Measurements from ENCODE around the gene FSTL5. TPM values are rescaled to one million over a fixed set of nuclear protein-coding genes. Genes with fewer than 3 reads are reported as not detected.
"Not testable (repeated sequence)": the region's sequence is repeated elsewhere in the genome, so short reads cannot be mapped to it uniquely, and the experiment has no call there.

FSTL5 gene
- total and polyA plus RNA-seq, 5 donors: 0.02 TPM; not detected in 4

GRCh38 chr4:161767116-161767515 lies 396.7 kb downstream of the FSTL5 start:
- Histone ChIP-seq H3K27me3 (ENCODE audit: control insufficient read depth, insufficient read depth) (no peaks in the 10 kb centered on the region), H3K4me1 (ENCODE audit: control insufficient read depth, insufficient read depth, low read length) (no peaks in the 10 kb centered on the region), H3K27ac (ENCODE audit: low read length) (no peak overlapping the region), H3K4me3 (ENCODE audit: low read length) (no peak overlapping the region), H3K9me3 (ENCODE audit: control insufficient read depth, low read length) (no peaks in the 10 kb centered on the region)
- DNase-seq (no peak), ATAC-seq (no peak)
- intact Hi-C loops (cut with DNase I): no loop called here
- WGBS: 61% methylated on average over 5 of the region's 5 CpGs

- WGBS: 63% methylated on average over 1 of the region's 1 CpG
- Histone ChIP-seq H3K27me3 (ENCODE audit: control insufficient read depth, insufficient read depth) (no peaks in the 10 kb centered on the region), H3K4me1 (ENCODE audit: control insufficient read depth, insufficient read depth, low read length) (no peaks in the 10 kb centered on the region), H3K9me3 (ENCODE audit: control insufficient read depth, low read length) (no peaks in the 10 kb centered on the region), H3K4me3 (ENCODE audit: low read length) (no peak overlapping the region), H3K27ac (ENCODE audit: low read length) (no peak overlapping the region)
- no peak for DNase-seq
- no peak for ATAC-seq
- intact Hi-C loops (cut with DNase I): no loop called here
Measured at GRCh38 chr4:161762796-161763195, 401.0 kb downstream of the FSTL5 start.

- no peak overlapping the region for H3K27ac ChIP-seq (ENCODE audit: low read length)
Measured at GRCh38 chr4:161760008-161760407, 403.8 kb downstream of the FSTL5 start.

GRCh38 chr4:161758412-161758811 lies 405.4 kb downstream of the FSTL5 start:
- H3K4me1 ChIP-seq (ENCODE audit: control insufficient read depth, insufficient read depth, low read length); H3K27ac ChIP-seq (ENCODE audit: low read length); H3K9me3 ChIP-seq (ENCODE audit: control insufficient read depth, low read length); intact Hi-C loops (cut with DNase I); H3K4me3 ChIP-seq (ENCODE audit: low read length); ATAC-seq; DNase-seq; H3K27me3 ChIP-seq (ENCODE audit: control insufficient read depth, insufficient read depth): not testable (repeated sequence)
- 94% methylated on average over 9 of the region's 9 CpGs for WGBS

More at GRCh38 chr4:161760008-161760407, 403.8 kb downstream of the FSTL5 start:
- Histone ChIP-seq H3K4me3 (ENCODE audit: low read length) (no peak overlapping the region), H3K4me1 (ENCODE audit: control insufficient read depth, insufficient read depth, low read length) (no peaks in the 10 kb centered on the region), H3K9me3 (ENCODE audit: control insufficient read depth, low read length) (no peaks in the 10 kb centered on the region), H3K27me3 (ENCODE audit: control insufficient read depth, insufficient read depth) (no peaks in the 10 kb centered on the region)
- ATAC-seq (no peak), DNase-seq (no peak)
- intact Hi-C loops (cut with DNase I): no loop called here
- 82% methylated on average over 3 of the region's 3 CpGs for WGBS

GRCh38 chr4:161728929-161729328 lies 434.9 kb downstream of the FSTL5 start:
- no peaks in the 10 kb centered on the region for H3K27me3 ChIP-seq (ENCODE audit: control insufficient read depth, insufficient read depth)
- 70% methylated on average over 2 of the region's 2 CpGs for WGBS
- intact Hi-C loops (cut with DNase I): no loop called here
- DNase-seq (no peak), ATAC-seq (no peak)
- H3K4me3 ChIP-seq (ENCODE audit: low read length): no peak overlapping the region
- H3K27ac ChIP-seq (ENCODE audit: low read length): no peak overlapping the region
- H3K9me3 ChIP-seq (ENCODE audit: control insufficient read depth, low read length): no peaks in the 10 kb centered on the region
- H3K4me1 ChIP-seq (ENCODE audit: control insufficient read depth, insufficient read depth, low read length): no peaks in the 10 kb centered on the region

- intact Hi-C loops (cut with DNase I): no loop called here
- ATAC-seq: no peak
- Histone ChIP-seq H3K4me1 (ENCODE audit: control insufficient read depth, insufficient read depth, low read length) (no peaks in the 10 kb centered on the region), H3K9me3 (ENCODE audit: control insufficient read depth, low read length) (no peaks in the 10 kb centered on the region), H3K27ac (ENCODE audit: low read length) (no peak overlapping the region), H3K4me3 (ENCODE audit: low read length) (no peak overlapping the region), H3K27me3 (ENCODE audit: control insufficient read depth, insufficient read depth) (no peaks in the 10 kb centered on the region)
- no peak for DNase-seq
Measured at GRCh38 chr4:161721947-161722346, 441.9 kb downstream of the FSTL5 start.

- DNase-seq (no peak), ATAC-seq (no peak)
- intact Hi-C loops (cut with DNase I): no loop called here
- H3K27me3 ChIP-seq (ENCODE audit: control insufficient read depth, insufficient read depth): no peaks in the 10 kb centered on the region
- no peak overlapping the region for H3K4me3 ChIP-seq (ENCODE audit: low read length)
- no peaks in the 10 kb centered on the region for H3K4me1 ChIP-seq (ENCODE audit: control insufficient read depth, insufficient read depth, low read length)
- no peak overlapping the region for H3K27ac ChIP-seq (ENCODE audit: low read length)
- 69% methylated on average over 1 of the region's 1 CpG for WGBS
- H3K9me3 ChIP-seq (ENCODE audit: control insufficient read depth, low read length): no peaks in the 10 kb centered on the region
Measured at GRCh38 chr4:161717084-161717483, 446.7 kb downstream of the FSTL5 start.

- intact Hi-C loops (cut with DNase I): no loop called here
- Histone ChIP-seq H3K27me3 (ENCODE audit: control insufficient read depth, insufficient read depth) (no peaks in the 10 kb centered on the region), H3K4me3 (ENCODE audit: low read length) (no peak overlapping the region), H3K9me3 (ENCODE audit: control insufficient read depth, low read length) (no peaks in the 10 kb centered on the region), H3K27ac (ENCODE audit: low read length) (no peak overlapping the region), H3K4me1 (ENCODE audit: control insufficient read depth, insufficient read depth, low read length) (no peaks in the 10 kb centered on the region)
- no peak for ATAC-seq
- WGBS: 44% methylated on average over 1 of the region's 1 CpG
- no peak for DNase-seq
Measured at GRCh38 chr4:161714931-161715330, 448.9 kb downstream of the FSTL5 start.

- H3K4me3 ChIP-seq (ENCODE audit: low read length): no peak overlapping the region
- H3K27me3 ChIP-seq (ENCODE audit: control insufficient read depth, insufficient read depth): no peaks in the 10 kb centered on the region
- ATAC-seq: no peak
- no peaks in the 10 kb centered on the region for H3K9me3 ChIP-seq (ENCODE audit: control insufficient read depth, low read length)
- intact Hi-C loops (cut with DNase I): no loop called here
- H3K4me1 ChIP-seq (ENCODE audit: control insufficient read depth, insufficient read depth, low read length): no peaks in the 10 kb centered on the region
- no peak for DNase-seq
- no peak overlapping the region for H3K27ac ChIP-seq (ENCODE audit: low read length)
- 70% methylated on average over 2 of the region's 2 CpGs for WGBS
Measured at GRCh38 chr4:161714022-161714751, 449.6 kb downstream of the FSTL5 start.

- Histone ChIP-seq H3K4me3 (ENCODE audit: low read length) (no peak overlapping the region), H3K4me1 (ENCODE audit: control insufficient read depth, insufficient read depth, low read length) (no peaks in the 10 kb centered on the region), H3K9me3 (ENCODE audit: control insufficient read depth, low read length) (no peaks in the 10 kb centered on the region), H3K27me3 (ENCODE audit: control insufficient read depth, insufficient read depth) (no peaks in the 10 kb centered on the region), H3K27ac (ENCODE audit: low read length) (no peak overlapping the region)
- intact Hi-C loops (cut with DNase I): no loop called here
- 32% methylated on average over 3 of the region's 3 CpGs for whole genome bisulfite sequencing
- no peak for DNase-seq
- ATAC-seq: no peak
Measured at GRCh38 chr4:161704653-161705052, 459.1 kb downstream of the FSTL5 start.

GRCh38 chr4:161704040-161704439 lies 459.8 kb downstream of the FSTL5 start:
- no peak for ATAC-seq
- H3K27ac ChIP-seq (ENCODE audit: low read length): no peak overlapping the region
- H3K9me3 ChIP-seq (ENCODE audit: control insufficient read depth, low read length): no peaks in the 10 kb centered on the region
- no peak overlapping the region for H3K4me3 ChIP-seq (ENCODE audit: low read length)
- DNase-seq: no peak
- 61% methylated on average over 4 of the region's 4 CpGs for WGBS
- no peaks in the 10 kb centered on the region for H3K4me1 ChIP-seq (ENCODE audit: control insufficient read depth, insufficient read depth, low read length)
- no peaks in the 10 kb centered on the region for H3K27me3 ChIP-seq (ENCODE audit: control insufficient read depth, insufficient read depth)
- intact Hi-C loops (cut with DNase I): no loop called here

- ATAC-seq: no peak
- intact Hi-C loops (cut with DNase I): no loop called here
- no peak for DNase-seq
- H3K4me1 ChIP-seq (ENCODE audit: control insufficient read depth, insufficient read depth, low read length): no peaks in the 10 kb centered on the region
- H3K4me3 ChIP-seq (ENCODE audit: low read length): no peak overlapping the region
- H3K27me3 ChIP-seq (ENCODE audit: control insufficient read depth, insufficient read depth): no peaks in the 10 kb centered on the region
- H3K27ac ChIP-seq (ENCODE audit: low read length): no peak overlapping the region
- H3K9me3 ChIP-seq (ENCODE audit: control insufficient read depth, low read length): no peaks in the 10 kb centered on the region
- WGBS: 75% methylated on average over 4 of the region's 4 CpGs
Measured at GRCh38 chr4:161702287-161702686, 461.5 kb downstream of the FSTL5 start.

All from right cardiac atrium (tissue), 5 donors.